Osteocyte (in vitro differentiated cells): Measurements from ENCODE around the gene RNF149. TPM values are rescaled to one million over a fixed set of nuclear protein-coding genes. Genes with fewer than 3 reads are reported as not detected.

Experiments used
- DNase-seq: peaks from one replicate; pipeline ENCODE4 v3.0.0; 2021; ENCODE audit warnings: mixed read lengths; ENCODE audit not compliant: unreplicated experiment; ENCODE audit errors: extremely low spot score
- H3K27ac Mint-ChIP-seq: one replicate; pipeline ENCODE4 v1.8.0; 2021; ENCODE audit warnings: mild to moderate bottlenecking, mixed read lengths; ENCODE audit not compliant: unreplicated experiment
- H3K27me3 Mint-ChIP-seq: one replicate; pipeline ENCODE4 v1.8.0; 2021; ENCODE audit warnings: mixed read lengths; ENCODE audit not compliant: unreplicated experiment
- H3K36me3 Mint-ChIP-seq: one replicate; pipeline ENCODE4 v1.8.0; 2021; ENCODE audit warnings: mixed read lengths; ENCODE audit not compliant: unreplicated experiment
- H3K4me1 Mint-ChIP-seq: one replicate; pipeline ENCODE4 v1.8.0; 2021; ENCODE audit warnings: mixed read lengths; ENCODE audit not compliant: unreplicated experiment
- H3K4me3 Mint-ChIP-seq: one replicate; pipeline ENCODE4 v1.8.0; 2021; ENCODE audit warnings: mild to moderate bottlenecking, moderate library complexity, mixed read lengths; ENCODE audit not compliant: unreplicated experiment
- H3K9me3 Mint-ChIP-seq: one replicate; pipeline ENCODE4 v1.8.0; 2021; ENCODE audit warnings: mixed read lengths; ENCODE audit not compliant: unreplicated experiment
- total RNA-seq: library from RNA; stranded (reverse); gene quantifications from 2 replicates; pipeline ENCODE4 v1.2.1, GENCODE V29; 2021
- TF ChIP-seq, protein P1 (sequence below): fragments of 200-600 bp; sonication (generic); IDR thresholded peaks from 2 replicates; pipeline ENCODE4 v1.5.0; 2021; ENCODE audit warnings: antibody characterized with exemption, mild to moderate bottlenecking, moderate library complexity

RNF149 gene
- total RNA-seq, 1 donor from 2014 or later = 31.8 TPM

DNA sequence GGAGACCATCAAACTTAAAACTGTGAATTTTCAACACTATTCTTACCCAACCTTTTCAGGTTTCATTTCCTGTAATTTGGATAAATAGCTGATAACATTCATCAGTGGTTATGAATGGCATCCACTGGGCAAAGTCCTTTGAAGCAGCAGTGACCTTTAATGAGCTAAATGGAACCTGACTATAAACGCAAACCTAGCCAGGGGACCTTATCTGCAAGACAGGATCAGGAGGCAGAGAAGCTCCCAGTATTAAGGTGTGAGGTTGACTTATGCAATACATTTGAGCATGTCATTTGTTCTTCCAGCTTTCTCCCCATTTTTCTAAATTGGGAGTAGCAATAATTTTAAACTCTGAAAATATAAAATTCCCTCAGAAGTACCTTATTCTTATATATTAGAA, 40.4 kb upstream of the RNF149 start:
- TF ChIP-seq, protein P1, sequence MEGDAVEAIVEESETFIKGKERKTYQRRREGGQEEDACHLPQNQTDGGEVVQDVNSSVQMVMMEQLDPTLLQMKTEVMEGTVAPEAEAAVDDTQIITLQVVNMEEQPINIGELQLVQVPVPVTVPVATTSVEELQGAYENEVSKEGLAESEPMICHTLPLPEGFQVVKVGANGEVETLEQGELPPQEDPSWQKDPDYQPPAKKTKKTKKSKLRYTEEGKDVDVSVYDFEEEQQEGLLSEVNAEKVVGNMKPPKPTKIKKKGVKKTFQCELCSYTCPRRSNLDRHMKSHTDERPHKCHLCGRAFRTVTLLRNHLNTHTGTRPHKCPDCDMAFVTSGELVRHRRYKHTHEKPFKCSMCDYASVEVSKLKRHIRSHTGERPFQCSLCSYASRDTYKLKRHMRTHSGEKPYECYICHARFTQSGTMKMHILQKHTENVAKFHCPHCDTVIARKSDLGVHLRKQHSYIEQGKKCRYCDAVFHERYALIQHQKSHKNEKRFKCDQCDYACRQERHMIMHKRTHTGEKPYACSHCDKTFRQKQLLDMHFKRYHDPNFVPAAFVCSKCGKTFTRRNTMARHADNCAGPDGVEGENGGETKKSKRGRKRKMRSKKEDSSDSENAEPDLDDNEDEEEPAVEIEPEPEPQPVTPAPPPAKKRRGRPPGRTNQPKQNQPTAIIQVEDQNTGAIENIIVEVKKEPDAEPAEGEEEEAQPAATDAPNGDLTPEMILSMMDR = no peak
- DNase-seq = no peak
- H3K4me1 Mint-ChIP-seq = no peaks in the 10 kb centered on the region
- H3K9me3 Mint-ChIP-seq = no peaks in the 10 kb centered on the region
- H3K36me3 Mint-ChIP-seq = no peaks in the 10 kb centered on the region
- no peak overlapping the region for H3K4me3 Mint-ChIP-seq
- peaks cover 29% of the 10 kb centered on the region for H3K27me3 Mint-ChIP-seq
- no peak overlapping the region for H3K27ac Mint-ChIP-seq

DNA sequence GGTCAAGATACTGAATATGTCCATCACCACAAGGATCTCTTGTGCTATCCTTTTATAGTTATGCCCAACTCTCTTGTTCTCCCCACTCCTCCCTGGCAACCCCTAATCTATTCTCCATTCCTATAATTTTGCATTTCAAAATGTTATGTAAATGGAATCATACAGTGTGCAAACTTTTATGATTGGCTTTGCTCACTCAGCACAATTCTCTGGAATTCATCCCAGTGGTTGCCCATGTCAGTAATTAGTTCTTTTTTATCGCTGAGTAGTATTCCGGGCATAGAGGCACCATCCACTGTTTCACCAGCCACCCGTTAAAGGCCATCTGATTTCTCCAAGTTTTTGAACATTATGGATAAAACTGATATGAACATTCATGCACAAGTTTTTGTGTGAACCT, 38.4 kb upstream of the RNF149 start:
- Mint-ChIP-seq H3K4me1 (peaks cover 2% of the 10 kb centered on the region), H3K4me3 (no peak overlapping the region), H3K36me3 (no peaks in the 10 kb centered on the region), H3K27ac (no peak overlapping the region), H3K9me3 (no peaks in the 10 kb centered on the region), H3K27me3 (peaks cover 30% of the 10 kb centered on the region)
- TF ChIP-seq, protein P1 = no peak
- no peak for DNase-seq

DNA sequence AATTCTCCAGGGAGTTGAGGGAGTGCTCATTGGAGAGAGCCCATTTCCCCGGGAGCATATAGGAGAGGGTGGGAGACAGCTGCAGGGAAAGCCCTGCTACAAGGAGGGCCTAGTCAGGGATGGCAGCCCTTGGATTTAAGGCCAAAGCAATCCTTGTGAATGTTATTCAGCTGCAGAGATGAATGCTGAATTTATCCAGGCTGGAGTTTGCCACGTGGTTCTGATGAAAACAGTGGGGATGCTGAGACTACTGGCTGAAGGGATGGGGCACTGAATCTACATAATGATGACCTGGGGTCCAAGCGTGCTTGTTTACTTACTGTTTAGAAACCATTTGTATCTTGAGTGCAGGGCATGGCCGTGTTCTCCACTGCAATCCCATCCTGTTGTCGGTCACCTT, 35.6 kb upstream of the RNF149 start:
- TF ChIP-seq, protein P1 = no peak
- H3K36me3 Mint-ChIP-seq = no peaks in the 10 kb centered on the region
- no peak overlapping the region for H3K27ac Mint-ChIP-seq
- no peak overlapping the region for H3K4me3 Mint-ChIP-seq
- H3K27me3 Mint-ChIP-seq = peaks cover 31% of the 10 kb centered on the region
- H3K4me1 Mint-ChIP-seq = peaks cover 2% of the 10 kb centered on the region
- no peak for DNase-seq
- no peaks in the 10 kb centered on the region for H3K9me3 Mint-ChIP-seq

DNA sequence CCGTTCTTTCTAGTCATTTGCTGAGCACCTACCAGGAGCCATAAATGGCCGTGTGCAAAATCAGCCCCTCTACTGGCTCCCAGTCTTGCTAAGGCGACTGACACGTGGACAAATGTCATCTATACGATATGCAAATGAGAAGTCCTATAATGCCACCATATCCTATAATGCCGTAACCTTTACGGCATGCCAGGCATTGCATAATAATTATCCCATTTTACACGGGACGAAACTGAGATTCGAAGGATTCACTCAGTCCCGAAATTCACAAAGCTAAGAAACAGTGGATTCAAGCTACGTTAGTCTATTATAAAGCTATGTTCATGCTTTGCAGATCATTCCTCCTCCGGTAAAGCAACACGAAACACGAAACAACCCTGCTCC, 34.1 kb upstream of the RNF149 start:
- H3K4me3 Mint-ChIP-seq = no peak overlapping the region
- peaks cover 6% of the 10 kb centered on the region for H3K4me1 Mint-ChIP-seq
- H3K36me3 Mint-ChIP-seq = no peaks in the 10 kb centered on the region
- H3K27ac Mint-ChIP-seq = no peak overlapping the region
- no peak for DNase-seq
- peaks cover 23% of the 10 kb centered on the region for H3K27me3 Mint-ChIP-seq
- TF ChIP-seq, protein P1 = no peak
- H3K9me3 Mint-ChIP-seq = no peaks in the 10 kb centered on the region

DNA sequence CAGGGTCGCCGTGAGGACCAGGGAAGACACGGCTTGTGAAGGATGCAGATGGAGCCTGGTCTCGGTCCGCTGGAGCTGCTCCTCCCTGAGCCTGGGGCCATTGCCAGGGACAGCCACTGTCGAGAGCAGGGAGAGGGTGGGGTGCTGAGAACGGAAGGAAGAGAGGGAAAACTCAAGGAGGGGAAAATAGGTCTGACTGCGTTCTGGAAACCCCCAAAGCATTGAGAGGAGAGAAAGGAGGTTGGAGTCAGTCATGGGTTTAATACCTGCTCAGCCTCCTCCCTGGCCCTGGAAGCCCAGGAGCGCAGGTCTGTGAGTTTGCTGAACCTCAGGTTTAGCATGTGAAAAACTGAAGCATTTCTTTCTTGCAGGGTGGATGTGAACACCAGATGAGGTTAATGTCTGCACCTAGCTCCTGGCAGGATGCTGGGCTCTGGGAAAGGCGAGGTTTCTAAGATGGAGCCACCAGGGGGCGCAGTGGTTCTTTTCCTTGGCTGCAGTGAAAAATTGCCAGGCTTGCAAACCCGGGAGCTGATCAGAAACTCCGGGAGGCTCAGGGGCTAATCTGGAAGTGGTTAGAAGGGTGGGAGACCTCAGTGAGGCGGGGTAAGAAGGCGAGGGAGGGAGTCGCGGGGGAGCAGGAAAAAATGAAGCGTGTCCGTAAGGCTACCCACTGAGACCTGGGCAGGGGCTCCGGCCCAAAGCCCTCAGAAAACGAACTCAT, 33.6 kb upstream of the RNF149 start:
- no peak overlapping the region for H3K4me3 Mint-ChIP-seq
- TF ChIP-seq, protein P1 = peak; percentile 86
- H3K27me3 Mint-ChIP-seq = peaks cover 19% of the 10 kb centered on the region
- no peak overlapping the region for H3K27ac Mint-ChIP-seq
- peaks cover 6% of the 10 kb centered on the region for H3K4me1 Mint-ChIP-seq
- H3K9me3 Mint-ChIP-seq = no peaks in the 10 kb centered on the region
- DNase-seq = peak; percentile 89
- H3K36me3 Mint-ChIP-seq = no peaks in the 10 kb centered on the region
